HG02943 (cell line): ENCODE data around the gene CD86.
A peak's percentile ranks its signal among the peaks of the same experiment; 100 is the strongest.

Experiments
- ATAC-seq: cut with Tn5 transposase; IDR thresholded peaks from one replicate; pipeline ENCODE4 v1.9.1; 2021; ENCODE audit warnings: mild to moderate bottlenecking, low read depth, moderate library complexity; ENCODE audit not compliant: unreplicated experiment

Gene CD86

GRCh38 chr3:122057671-122058070 is 2.5 kb downstream of the CD86 start:
- ATAC-seq: no peak

DNA sequence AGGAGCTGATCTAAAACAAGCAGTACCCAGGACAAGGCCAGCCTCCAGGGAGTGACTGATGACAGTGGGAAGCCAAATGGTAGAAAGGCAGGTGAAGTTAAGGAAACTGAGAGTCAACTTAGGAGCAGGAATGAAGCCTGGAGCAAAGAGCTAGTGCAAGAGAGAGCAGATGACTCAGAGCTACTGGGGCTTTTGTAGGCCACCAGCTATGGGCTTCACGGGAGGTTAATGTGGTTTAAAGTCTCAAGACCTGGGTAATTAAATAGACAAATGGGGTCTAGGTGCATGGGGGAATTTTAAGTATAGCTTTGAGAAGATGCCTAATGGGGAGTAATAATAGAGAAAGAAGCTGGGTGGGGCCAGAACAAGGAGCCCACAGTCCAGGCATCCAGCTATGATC is 3.1 kb downstream of the CD86 start:
- ATAC-seq: no peak

DNA sequence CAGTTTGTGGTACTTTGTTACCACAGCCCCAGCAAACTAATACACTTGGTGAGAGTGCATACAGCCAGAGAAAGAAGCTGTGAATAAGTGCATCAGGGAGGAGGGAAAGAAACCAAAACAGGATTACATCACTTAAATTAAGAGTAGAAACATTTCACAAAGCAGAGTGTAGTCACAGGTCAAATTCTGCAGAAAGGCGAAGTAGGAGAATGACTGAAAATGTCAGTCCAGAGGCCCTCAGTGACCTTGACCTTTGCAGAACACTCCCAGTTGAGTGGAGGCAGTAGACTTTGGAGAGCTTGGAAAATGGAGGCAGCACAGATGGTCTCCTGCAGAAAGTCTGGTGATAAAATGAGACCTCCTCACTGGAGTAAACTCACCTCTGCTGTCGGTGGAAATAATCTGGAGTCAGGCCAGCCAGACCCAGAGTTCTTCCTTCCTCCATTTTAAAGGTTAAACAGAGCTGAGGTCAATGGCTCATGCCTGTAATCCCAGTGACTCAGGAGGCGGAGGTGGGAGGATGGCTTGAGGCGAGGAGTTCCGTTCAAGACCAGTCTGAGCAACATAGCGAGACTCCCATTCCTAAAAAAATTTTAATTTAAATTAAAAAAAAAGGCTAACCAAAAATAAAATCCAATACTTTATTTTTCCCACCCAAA is 5.0 kb downstream of the CD86 start:
- ATAC-seq: no peak

DNA sequence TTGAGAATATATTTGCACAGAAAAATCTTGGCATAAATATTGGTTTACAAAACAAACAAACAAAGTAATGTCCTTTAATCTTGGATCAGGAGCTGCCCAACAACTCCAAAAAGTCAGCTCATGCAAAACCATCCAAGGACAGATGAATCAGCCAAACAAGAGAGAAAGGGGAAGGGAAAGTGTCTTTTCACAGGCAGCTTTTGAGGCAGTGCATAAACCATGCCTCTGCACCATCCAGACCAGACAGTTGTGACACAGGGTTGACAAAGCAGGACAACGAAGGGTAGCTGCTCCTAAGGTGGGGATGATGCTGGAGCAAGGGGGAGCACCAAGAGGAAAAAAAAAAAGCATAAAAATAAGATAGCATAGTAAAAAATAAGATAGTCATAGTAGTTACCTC is 8.7 kb downstream of the CD86 start:
- no peak for ATAC-seq

DNA sequence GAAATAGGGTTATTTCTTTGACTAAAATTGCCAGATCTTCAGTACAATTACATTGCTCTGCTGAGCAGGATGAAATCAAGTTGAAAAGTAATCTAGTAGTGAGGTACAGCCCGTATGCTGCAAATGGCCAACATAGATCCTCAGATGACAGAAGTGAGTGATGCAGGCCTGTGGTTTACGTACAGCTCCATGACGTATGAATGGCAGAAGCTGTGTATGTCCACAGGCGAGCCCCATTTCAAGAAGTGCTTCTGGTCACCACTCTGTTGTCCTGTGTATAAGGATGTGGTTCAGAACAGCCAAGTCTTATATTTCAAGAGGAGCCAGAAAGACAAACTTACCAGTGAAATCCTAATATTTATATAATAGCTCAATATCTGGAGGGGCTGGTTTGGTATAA is 9.2 kb downstream of the CD86 start:
- ATAC-seq: no peak

DNA sequence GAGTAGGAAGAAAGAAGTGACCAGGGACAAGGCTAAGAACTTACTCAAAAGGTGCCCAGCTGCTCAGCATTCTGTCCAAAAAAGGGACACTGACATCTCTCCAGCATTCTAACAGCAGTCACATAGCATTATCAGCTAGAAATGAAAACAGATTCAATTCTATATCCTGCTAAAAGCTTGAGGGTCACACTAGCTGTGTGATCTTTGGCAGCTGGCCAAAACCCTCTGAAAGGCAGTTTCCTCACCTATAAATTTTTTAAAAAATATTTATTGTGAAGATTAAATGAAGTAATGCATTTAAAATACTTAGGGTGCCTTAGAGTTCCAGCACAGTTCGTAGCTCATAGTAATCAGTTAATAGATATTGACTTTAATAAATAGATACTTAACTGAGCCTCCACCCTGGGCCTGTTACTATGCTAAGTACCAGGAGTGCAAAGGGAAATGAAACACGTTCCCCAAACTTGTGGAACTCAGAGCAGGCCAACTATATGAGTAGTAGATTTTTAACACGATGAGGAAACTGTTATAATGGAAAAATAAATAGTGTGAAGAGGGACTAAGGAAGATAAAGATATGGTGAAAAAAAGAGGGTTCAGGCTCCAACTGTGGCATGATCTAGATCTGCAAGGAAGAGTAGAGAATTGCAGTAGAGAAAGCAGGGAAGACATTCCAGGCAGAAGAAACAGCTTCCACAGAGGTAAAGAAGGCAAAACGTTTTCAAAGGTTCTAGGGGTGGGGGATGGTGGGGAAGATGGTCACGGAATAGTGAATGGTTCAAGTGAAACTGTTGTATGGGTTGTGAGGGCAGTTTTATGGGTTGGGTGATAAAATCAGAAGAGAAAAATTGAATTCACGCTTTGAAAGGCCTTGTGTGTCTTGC is 11.4 kb downstream of the CD86 start:
- ATAC-seq: peak; percentile 13

- ATAC-seq: peak; percentile 54
These were observed 12.0 kb downstream of the CD86 start for GRCh38 chr3:122067214-122067550.

GRCh38 chr3:122067588-122068240 is 12.6 kb downstream of the CD86 start:
- ATAC-seq: no peak

GRCh38 chr3:122074621-122075265 is 19.6 kb downstream of the CD86 start:
- peak; percentile 46 for ATAC-seq

- ATAC-seq: no peak
These were observed 21.5 kb downstream of the CD86 start for GRCh38 chr3:122076491-122077292.

DNA sequence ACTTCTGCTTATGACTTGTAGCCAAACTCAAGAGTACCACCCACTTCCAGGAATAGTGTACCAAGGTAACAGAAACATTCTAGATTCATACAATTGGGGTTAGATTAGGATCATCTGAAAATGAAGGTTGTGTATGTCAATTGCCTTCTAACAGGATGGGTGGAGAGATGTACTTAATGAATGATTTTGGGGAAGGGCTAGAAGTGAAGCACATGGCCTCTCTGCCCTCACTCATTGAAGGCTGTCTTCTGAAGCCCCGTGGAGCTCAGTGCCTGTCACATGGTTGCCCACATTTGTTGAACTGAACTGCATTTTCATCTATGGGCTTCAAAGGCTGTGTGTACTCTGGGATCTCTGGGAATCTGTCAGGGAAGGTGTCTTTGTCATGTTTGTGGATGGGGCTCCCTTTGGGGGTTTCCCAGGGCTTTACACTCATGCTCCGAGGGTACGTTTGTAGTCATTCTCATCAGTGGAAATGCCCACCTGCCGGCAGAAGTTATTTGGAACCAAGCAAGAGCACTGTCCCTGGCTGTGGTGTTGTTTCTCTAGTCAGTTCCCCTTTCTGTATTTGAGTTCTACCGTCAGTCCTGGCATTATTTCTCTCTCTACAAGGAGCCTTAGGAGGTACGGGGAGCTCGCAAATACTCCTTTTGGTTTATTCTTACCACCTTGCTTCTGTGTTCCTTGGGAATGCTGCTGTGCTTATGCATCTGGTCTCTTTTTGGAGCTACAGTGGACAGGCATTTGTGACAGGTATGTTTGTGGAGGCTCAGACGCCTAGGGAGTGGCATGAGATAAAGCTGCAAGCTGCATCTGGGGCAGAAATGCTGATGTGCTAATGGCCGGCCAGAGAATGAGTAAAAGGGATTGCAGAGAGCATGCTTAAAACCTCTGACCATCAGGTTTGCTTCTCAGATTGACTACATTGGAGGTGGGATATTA is 22.4 kb downstream of the CD86 start:
- no peak for ATAC-seq

DNA sequence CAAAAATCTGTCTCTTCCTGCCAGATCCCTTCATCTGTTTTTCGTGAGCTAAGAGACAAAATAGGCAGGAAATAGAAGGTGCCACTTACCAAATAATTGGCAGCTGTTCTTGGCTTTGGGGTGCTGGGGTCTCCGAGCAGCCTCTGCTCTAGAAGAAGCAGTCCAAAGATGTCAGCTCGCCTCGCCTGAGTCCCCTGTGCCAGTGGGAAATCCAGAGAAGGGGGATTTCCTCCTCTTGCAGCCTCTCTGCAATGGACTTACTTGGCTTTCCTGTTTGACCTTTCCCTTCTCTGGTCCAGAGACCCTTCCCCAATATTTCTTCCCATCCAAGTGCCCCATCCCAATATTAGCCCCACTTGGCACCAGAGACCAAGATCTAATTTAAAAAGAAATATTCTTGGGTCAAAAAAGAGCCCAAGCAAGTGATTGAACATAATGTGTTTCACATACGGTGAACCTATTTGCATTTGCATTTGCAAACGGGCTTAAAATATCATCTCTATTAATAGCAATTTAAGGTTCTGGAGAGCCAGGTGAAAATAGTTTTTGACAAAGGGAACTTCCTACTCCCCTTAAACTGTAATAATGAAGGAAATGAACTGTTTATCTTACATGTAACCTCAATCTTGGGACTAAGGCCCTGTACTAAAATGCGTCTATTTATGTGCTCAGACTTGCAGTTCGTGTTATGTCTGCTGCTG is 23.2 kb downstream of the CD86 start:
- no peak for ATAC-seq

- no peak for ATAC-seq
These were observed 24.5 kb downstream of the CD86 start for GRCh38 chr3:122079524-122080206.

DNA sequence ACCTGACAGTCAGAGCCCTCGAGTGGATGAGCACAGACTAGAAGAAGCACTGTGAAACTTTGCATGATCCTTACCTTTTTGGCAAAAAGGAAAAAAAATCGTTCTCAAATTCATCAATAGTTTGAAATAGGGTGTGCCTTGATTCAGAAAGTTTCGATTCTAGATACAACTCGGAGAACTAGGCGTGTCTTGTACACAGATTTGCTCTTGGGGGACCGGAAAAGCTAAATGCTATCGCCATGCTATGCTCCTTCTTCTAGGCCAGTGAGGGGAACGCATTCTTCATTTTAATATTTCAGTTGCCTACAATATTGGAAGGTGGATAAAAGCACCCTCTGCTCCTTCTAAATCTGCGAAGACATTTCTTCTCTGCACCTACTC is 25.0 kb downstream of the CD86 start:
- ATAC-seq: no peak

DNA sequence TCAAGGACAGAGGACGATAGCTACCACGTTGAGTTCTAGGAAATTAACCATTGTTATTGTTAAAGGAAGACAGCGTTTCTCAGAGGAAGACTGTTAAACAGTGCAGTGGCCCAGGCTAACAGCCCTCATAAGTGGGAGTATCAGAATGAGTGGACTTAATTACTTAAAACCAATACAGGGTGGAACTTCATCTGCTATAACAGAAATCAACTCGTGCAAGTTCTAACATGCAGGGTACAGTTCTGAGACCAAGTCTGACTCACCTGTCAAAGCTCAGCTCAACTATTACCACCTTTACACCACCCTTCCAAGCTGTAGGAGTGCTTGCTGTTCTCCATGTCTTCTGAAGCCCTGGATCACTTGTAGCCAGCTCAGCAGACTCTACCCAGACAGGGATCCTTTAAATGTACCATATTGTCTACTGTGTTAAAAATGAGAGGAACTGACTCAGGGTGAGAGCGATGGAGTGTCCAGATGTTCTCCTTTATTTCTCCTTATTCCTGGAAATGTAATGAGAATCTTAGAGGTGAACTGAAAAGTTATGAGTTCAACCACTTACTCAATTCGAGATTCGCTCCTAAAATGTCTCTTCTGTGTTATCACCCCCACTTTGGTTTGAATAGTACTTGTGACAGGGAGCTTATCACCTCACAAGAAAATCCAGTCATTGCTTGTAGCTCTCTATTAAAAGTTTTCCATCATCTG is 26.5 kb downstream of the CD86 start:
- ATAC-seq: no peak

GRCh38 chr3:122082357-122082756 is 27.2 kb downstream of the CD86 start:
- ATAC-seq: no peak

DNA sequence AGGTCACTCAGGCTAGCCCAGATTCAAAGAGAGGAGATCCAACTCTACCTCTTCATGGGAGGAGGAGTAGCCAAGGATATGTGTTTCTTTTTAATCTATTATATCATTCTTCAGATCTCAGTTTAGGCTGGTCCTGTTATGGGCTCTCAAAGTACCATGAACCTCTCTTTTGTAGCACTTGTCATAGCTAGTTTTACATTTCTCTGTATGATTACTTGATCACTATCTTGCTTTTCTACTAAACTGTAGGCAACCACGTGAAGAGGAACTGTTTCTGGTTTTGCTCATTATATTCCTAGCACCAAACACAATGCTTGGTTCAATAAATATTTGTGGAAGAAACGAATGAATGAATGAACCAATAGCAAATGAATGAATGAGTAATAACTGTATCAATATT is 29.6 kb downstream of the CD86 start:
- ATAC-seq: no peak

- ATAC-seq: no peak
These were observed 30.5 kb downstream of the CD86 start for GRCh38 chr3:122085673-122086072.
